H1 (cell line): ENCODE measurements around the gene CCDC197. TPM values are rescaled to one million over a fixed set of nuclear protein-coding genes. Genes with fewer than 3 reads are reported as not detected.

Experiments
- BCL11A ChIP-seq, 2 experiments: IDR thresholded peaks; one replicate each; pipeline ENCODE4 v1.6.1; 2011; ENCODE audit warnings: low read depth in 2 of 2, low read length in 2 of 2, mild to moderate bottlenecking in 2 of 2
- CHD1 ChIP-seq: IDR thresholded peaks from 2 replicates; pipeline ENCODE4 v1.6.1; 2012; ENCODE audit warnings: low read depth, low read length, improper control_type of control experiment
- GTF2F1 ChIP-seq: IDR thresholded peaks from 2 replicates; pipeline ENCODE4 v1.6.1; 2012; ENCODE audit warnings: low read depth, low read length, improper control_type of control experiment, borderline replicate concordance
- RAD21 ChIP-seq, 2 experiments: IDR thresholded peaks in 1 of 2; conservative IDR thresholded peaks in 1 of 2; 2 replicates each; pipeline ENCODE4 v1.6.1; 2011; ENCODE audit warnings: low read depth in 2 of 2, low read length in 2 of 2, improper control_type of control experiment in 1 of 2, inconsistent platforms in 1 of 2, mild to moderate bottlenecking in 1 of 2, moderate library complexity in 1 of 2
- SAP30 ChIP-seq: fragments of 300-600 bp; sonication (generic); IDR thresholded peaks from 2 replicates; pipeline ENCODE4 v1.7.1; 2012; ENCODE audit warnings: low read length, moderate library complexity, mild to moderate bottlenecking, inconsistent platforms; ENCODE audit not compliant: insufficient read depth, insufficient replicate concordance
- YY1 ChIP-seq: IDR thresholded peaks from 2 replicates; pipeline ENCODE4 v1.6.1; 2011; ENCODE audit warnings: low read depth, mild to moderate bottlenecking, low read length
- polyA plus RNA-seq, 7 experiments: library from polyadenylated mRNA; depleted of rRNA in 3 of 7; stranded (reverse) in 5 of 7; unstranded in 2 of 7; fragments of >200 nt in 5 of 7; fragments of 200-250 nt in 2 of 7; gene quantifications; 1 replicate in 5 of 7; 2 replicates in 1 of 7; 4 replicates in 1 of 7; pipeline versions ENCODE4 v1.2.1 to v1.2.3, GENCODE V29; 2011 to 2013; ENCODE audit warnings: missing spikeins in 2 of 7, mixed read lengths in 2 of 7
- total RNA-seq: library from RNA; stranded (reverse); fragmentation: NEBNext Ultra II Directional; extraction: Animal tissue kit (Norgen Biotek cat#: 25700); gene quantifications from 2 replicates; pipeline ENCODE4 v1.2.1, GENCODE V29; 2021

Gene CCDC197
- total and polyA plus RNA-seq, 2 of the 8 experiments (the other 6 are each of a cell fraction or from before 2014, with no cell fraction given): not detected

- TF ChIP-seq SAP30: no peak
- no peak for TF ChIP-seq CHD1
- TF ChIP-seq GTF2F1: no peak
- TF ChIP-seq RAD21 (IDR thresholded peaks at IDR 0.05 in 1 of 2, conservative IDR thresholded peaks at IDR 0.05 in 1 of 2; ENCODE audit: low read depth in 2 of 2, low read length in 2 of 2): no peak
- no peak for TF ChIP-seq YY1
- no peak for TF ChIP-seq BCL11A (IDR thresholded peaks at IDR 0.05; ENCODE audit: low read depth in 2 of 2, low read length in 2 of 2)
Observed at GRCh38 chr14:93964281-93964680, 32.8 kb upstream of the CCDC197 start (continued).
